NCI-H1930 (cell line): ENCODE results near the gene PSME3.
"Not testable (repeated sequence)": the region's sequence is repeated elsewhere in the genome, so short reads cannot be mapped to it uniquely, and the experiment has no call there.

ENCODE experiments used
- DNase-seq, 2 experiments: peaks; one replicate each; lab custom pipeline; 2025; lab: John Stamatoyannopoulos, UW

PSME3 gene

GRCh38 chr17:42851371-42852240 lies 18.4 kb downstream of the PSME3 start:
- DNase-seq: not testable (repeated sequence)

- no peak for DNase-seq
Measured at GRCh38 chr17:42852351-42852750, 19.2 kb downstream of the PSME3 start.

- no peak for DNase-seq
Measured at GRCh38 chr17:42853004-42853403, 19.8 kb downstream of the PSME3 start.

- DNase-seq: no peak
Measured at GRCh38 chr17:42853597-42853967, 20.4 kb downstream of the PSME3 start.

GRCh38 chr17:42853968-42854790 lies 21.0 kb downstream of the PSME3 start:
- no peak for DNase-seq

GRCh38 chr17:42855048-42855596 lies 21.9 kb downstream of the PSME3 start:
- DNase-seq: no peak

- DNase-seq: not testable (repeated sequence)
Measured at GRCh38 chr17:42856093-42856492, 22.9 kb downstream of the PSME3 start.

GRCh38 chr17:42856516-42856915 lies 23.3 kb downstream of the PSME3 start:
- DNase-seq: not testable (repeated sequence)

GRCh38 chr17:42857389-42857788 lies 24.2 kb downstream of the PSME3 start:
- no peak for DNase-seq

GRCh38 chr17:42865638-42866094 lies 32.5 kb downstream of the PSME3 start:
- DNase-seq: no peak

GRCh38 chr17:42866216-42866615 lies 33.0 kb downstream of the PSME3 start:
- no peak for DNase-seq

GRCh38 chr17:42866631-42867575 lies 33.7 kb downstream of the PSME3 start:
- DNase-seq: no peak

- not testable (repeated sequence) for DNase-seq
Measured at GRCh38 chr17:42867694-42868261, 34.6 kb downstream of the PSME3 start.

- no peak for DNase-seq
Measured at GRCh38 chr17:42868338-42868737, 35.1 kb downstream of the PSME3 start.

GRCh38 chr17:42871647-42872046 lies 38.5 kb downstream of the PSME3 start:
- no peak for DNase-seq

- no peak for DNase-seq
Measured at GRCh38 chr17:42872251-42872965, 39.2 kb downstream of the PSME3 start.

GRCh38 chr17:42873315-42873714 lies 40.1 kb downstream of the PSME3 start:
- no peak for DNase-seq

- not testable (repeated sequence) for DNase-seq
Measured at GRCh38 chr17:42873932-42874695, 40.9 kb downstream of the PSME3 start.

GRCh38 chr17:42877037-42877436 lies 43.8 kb downstream of the PSME3 start:
- no peak for DNase-seq
